Endothelial cell of umbilical vein (primary cell): ENCODE data around the gene OR56B4.

ENCODE experiments used
- EZH2 ChIP-seq: IDR thresholded peaks from 2 replicates; pipeline ENCODE4 v1.6.1; 2012; ENCODE audit warnings: borderline replicate concordance, low read depth, mild to moderate bottlenecking, moderate library complexity, low read length, inconsistent platforms; ENCODE audit not compliant: severe bottlenecking
- FOS ChIP-seq: IDR thresholded peaks from 2 replicates; pipeline ENCODE4 v1.6.1; 2011; ENCODE audit warnings: mild to moderate bottlenecking, low read length, moderate library complexity, borderline replicate concordance; ENCODE audit not compliant: insufficient read depth
- JUN ChIP-seq: IDR thresholded peaks from 2 replicates; pipeline ENCODE4 v1.6.1; 2011; ENCODE audit warnings: borderline replicate concordance, low read depth; ENCODE audit not compliant: insufficient read length, insufficient read depth
- POLR2AphosphoS5 ChIP-seq: IDR thresholded peaks from 2 replicates; pipeline ENCODE4 v1.6.1; 2012; ENCODE audit warnings: low read depth, mild to moderate bottlenecking, control low read depth, low read length, moderate library complexity; ENCODE audit not compliant: insufficient read depth
- TF ChIP-seq, protein P1 (sequence below), 2 donors: IDR thresholded peaks; 1 replicate in 1 of 2; 2 replicates in 1 of 2; pipeline ENCODE4 v1.5.1; 2011; ENCODE audit warnings: low read length in 2 of 2, mild to moderate bottlenecking in 2 of 2, moderate library complexity in 2 of 2, control low read depth in 1 of 2, inconsistent platforms in 1 of 2, low read depth in 1 of 2; ENCODE audit not compliant: insufficient read depth in 1 of 2; ENCODE audit errors: extremely low read depth in 1 of 2

DNA sequence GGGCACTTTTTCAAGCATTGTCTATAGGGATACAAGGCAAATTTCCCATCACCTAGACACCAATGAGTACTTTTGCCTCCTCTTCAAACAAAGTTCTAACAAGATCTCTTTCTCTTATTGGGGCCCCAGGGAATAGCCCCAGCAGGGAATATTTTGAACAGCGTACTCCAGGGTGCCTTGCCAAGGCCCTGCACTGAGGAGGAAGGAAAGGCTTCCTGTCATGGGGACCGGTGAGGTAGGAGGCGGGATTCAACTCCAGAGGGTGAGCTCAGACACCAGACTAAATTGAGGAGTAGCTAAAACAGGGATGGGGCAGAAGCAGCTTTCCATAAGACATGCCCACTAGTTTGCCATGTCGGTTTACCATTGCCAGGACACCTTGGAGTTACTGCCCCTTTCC lies 28.0 kb upstream of the OR56B4 start:
- TF ChIP-seq FOS (no peak), EZH2 (no peak), JUN (no peak), POLR2AphosphoS5 (no peak)
- TF ChIP-seq, protein P1, sequence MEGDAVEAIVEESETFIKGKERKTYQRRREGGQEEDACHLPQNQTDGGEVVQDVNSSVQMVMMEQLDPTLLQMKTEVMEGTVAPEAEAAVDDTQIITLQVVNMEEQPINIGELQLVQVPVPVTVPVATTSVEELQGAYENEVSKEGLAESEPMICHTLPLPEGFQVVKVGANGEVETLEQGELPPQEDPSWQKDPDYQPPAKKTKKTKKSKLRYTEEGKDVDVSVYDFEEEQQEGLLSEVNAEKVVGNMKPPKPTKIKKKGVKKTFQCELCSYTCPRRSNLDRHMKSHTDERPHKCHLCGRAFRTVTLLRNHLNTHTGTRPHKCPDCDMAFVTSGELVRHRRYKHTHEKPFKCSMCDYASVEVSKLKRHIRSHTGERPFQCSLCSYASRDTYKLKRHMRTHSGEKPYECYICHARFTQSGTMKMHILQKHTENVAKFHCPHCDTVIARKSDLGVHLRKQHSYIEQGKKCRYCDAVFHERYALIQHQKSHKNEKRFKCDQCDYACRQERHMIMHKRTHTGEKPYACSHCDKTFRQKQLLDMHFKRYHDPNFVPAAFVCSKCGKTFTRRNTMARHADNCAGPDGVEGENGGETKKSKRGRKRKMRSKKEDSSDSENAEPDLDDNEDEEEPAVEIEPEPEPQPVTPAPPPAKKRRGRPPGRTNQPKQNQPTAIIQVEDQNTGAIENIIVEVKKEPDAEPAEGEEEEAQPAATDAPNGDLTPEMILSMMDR (IDR thresholded peaks at IDR 0.05; ENCODE audit: extremely low read depth in 1 of 2, insufficient read depth in 1 of 2, low read depth in 1 of 2, low read length in 2 of 2) = no peak
